Immature natural killer cell (primary cell): ENCODE measurements around the gene KRT74. TPM values are rescaled to one million over a fixed set of nuclear protein-coding genes. Genes with fewer than 3 reads are reported as not detected.

ENCODE experiments used
- DNase-seq, 3 donors: peaks; one replicate each; pipeline ENCODE4 v3.0.0; 2022; ENCODE audit warnings: mixed read lengths in 1 of 3
- H3K27ac Mint-ChIP-seq, 6 donors: one replicate each; pipeline ENCODE4 v1.8.0; 2020; ENCODE audit warnings: mixed read lengths in 6 of 6, mild to moderate bottlenecking in 5 of 6, inconsistent platforms in 4 of 6, moderate library complexity in 3 of 6
- H3K27me3 Mint-ChIP-seq, 3 donors: one replicate each; pipeline ENCODE4 v1.8.0; 2020 to 2021; ENCODE audit warnings: low read depth in 3 of 3, mild to moderate bottlenecking in 3 of 3, mixed read lengths in 3 of 3, moderate library complexity in 3 of 3, inconsistent platforms in 1 of 3
- H3K36me3 Mint-ChIP-seq, 3 donors: one replicate each; pipeline ENCODE4 v1.8.0; 2020; ENCODE audit warnings: mixed read lengths in 3 of 3, inconsistent platforms in 2 of 3, mild to moderate bottlenecking in 2 of 3
- H3K4me1 Mint-ChIP-seq, 2 donors: one replicate each; pipeline ENCODE4 v1.8.0; 2020; ENCODE audit warnings: inconsistent platforms in 2 of 2, mild to moderate bottlenecking in 2 of 2, mixed read lengths in 2 of 2, moderate library complexity in 1 of 2
- H3K4me3 Mint-ChIP-seq, 5 donors: one replicate each; pipeline ENCODE4 v1.8.0; 2020; ENCODE audit warnings: mild to moderate bottlenecking in 5 of 5, mixed read lengths in 5 of 5, inconsistent platforms in 3 of 5, moderate library complexity in 3 of 5
- H3K9me3 Mint-ChIP-seq, 6 donors: one replicate each; pipeline ENCODE4 v1.8.0; 2020; ENCODE audit warnings: mild to moderate bottlenecking in 6 of 6, mixed read lengths in 6 of 6, inconsistent platforms in 4 of 6, moderate library complexity in 3 of 6
- polyA plus RNA-seq, 3 donors: library from polyadenylated mRNA; unstranded; fragments of 300-500 nt; fragmentation: Illumina TruSeq; gene quantifications; one replicate each; pipeline ENCODE4 v1.2.3, GENCODE V29; 2021

KRT74 gene
- polyA plus RNA-seq, 3 donors from 2014 or later, result not detected

GRCh38 chr12:52526511-52526951 is 47.1 kb downstream of the KRT74 start:
- Mint-ChIP-seq H3K4me1 (peaks cover 32 to 35% of the 10 kb centered on the region in 2 donors), H3K4me3 (peak overlapping the region; percentile 61 to 83 (median 76)), H3K36me3 (peaks cover 0 to 4% (median 0%) of the 10 kb centered on the region in 3 donors)

GRCh38 chr12:52525661-52526499 is 47.8 kb downstream of the KRT74 start:
- Mint-ChIP-seq H3K27me3 (peaks cover 1 to 7% (median 6%) of the 10 kb centered on the region in 3 donors), H3K4me3 (peak overlapping the region; percentile 61 to 83 (median 76)), H3K27ac (peak overlapping the region in 5 of 6 donors; percentile 72 to 91 (median 82)), H3K9me3 (no peaks in the 10 kb centered on the region), H3K36me3 (peaks cover 0 to 4% (median 0%) of the 10 kb centered on the region in 3 donors), H3K4me1 (peaks cover 32 to 35% of the 10 kb centered on the region in 2 donors)
- no peak for DNase-seq

More at GRCh38 chr12:52526511-52526951, 47.1 kb downstream of the KRT74 start:
- Mint-ChIP-seq H3K27me3 (peaks cover 1 to 7% (median 6%) of the 10 kb centered on the region in 3 donors), H3K27ac (peak overlapping the region; percentile 69 to 91 (median 82)), H3K9me3 (no peaks in the 10 kb centered on the region)
- DNase-seq, result peak; percentile 42 to 61 (median 53)

GRCh38 chr12:52524898-52525591 is 48.6 kb downstream of the KRT74 start:
- peaks cover 0 to 4% (median 0%) of the 10 kb centered on the region in 3 donors for H3K36me3 Mint-ChIP-seq
- no peak for DNase-seq
- no peaks in the 10 kb centered on the region for H3K9me3 Mint-ChIP-seq
- H3K27me3 Mint-ChIP-seq, result peaks cover 1 to 6% (median 3%) of the 10 kb centered on the region in 3 donors
- peak overlapping the region in 2 of 6 donors; percentile 61 to 62 for H3K27ac Mint-ChIP-seq
- H3K4me3 Mint-ChIP-seq, result peak overlapping the region in 1 of 5 donors; percentile 51
- peaks cover 32 to 35% of the 10 kb centered on the region in 2 donors for H3K4me1 Mint-ChIP-seq

- H3K4me1 Mint-ChIP-seq, result peaks cover 32 to 35% of the 10 kb centered on the region in 2 donors
- no peaks in the 10 kb centered on the region for H3K9me3 Mint-ChIP-seq
- H3K27ac Mint-ChIP-seq, result no peak overlapping the region
- DNase-seq, result no peak
- no peak overlapping the region for H3K4me3 Mint-ChIP-seq
- H3K27me3 Mint-ChIP-seq, result peaks cover 1 to 3% (median 3%) of the 10 kb centered on the region in 3 donors
- no peaks in the 10 kb centered on the region for H3K36me3 Mint-ChIP-seq
Observed at GRCh38 chr12:52524241-52524897, 49.3 kb downstream of the KRT74 start.

GRCh38 chr12:52523824-52524223 is 49.8 kb downstream of the KRT74 start:
- no peaks in the 10 kb centered on the region for H3K36me3 Mint-ChIP-seq
- H3K9me3 Mint-ChIP-seq, result no peaks in the 10 kb centered on the region
- H3K27me3 Mint-ChIP-seq, result peaks cover 1 to 3% (median 1%) of the 10 kb centered on the region in 3 donors
- H3K4me1 Mint-ChIP-seq, result peaks cover 32 to 35% of the 10 kb centered on the region in 2 donors
- DNase-seq, result no peak
- H3K27ac Mint-ChIP-seq, result peak overlapping the region in 1 of 6 donors; percentile 28
- no peak overlapping the region for H3K4me3 Mint-ChIP-seq

- Mint-ChIP-seq H3K9me3 (no peaks in the 10 kb centered on the region), H3K36me3 (no peaks in the 10 kb centered on the region), H3K4me3 (no peak overlapping the region), H3K27me3 (peaks cover under 1 to 3% (median 1%) of the 10 kb centered on the region in 3 donors), H3K4me1 (peaks cover 26% of the 10 kb centered on the region in 2 donors), H3K27ac (no peak overlapping the region)
- no peak for DNase-seq
Observed at GRCh38 chr12:52522346-52523011, 51.2 kb downstream of the KRT74 start.

- Mint-ChIP-seq H3K27ac (peak overlapping the region in 1 of 6 donors; percentile 64), H3K9me3 (no peaks in the 10 kb centered on the region), H3K36me3 (no peaks in the 10 kb centered on the region), H3K4me1 (peaks cover 18 to 19% of the 10 kb centered on the region in 2 donors), H3K27me3 (peaks cover 0 to 3% (median 2%) of the 10 kb centered on the region in 3 donors), H3K4me3 (no peak overlapping the region)
- no peak for DNase-seq
Observed at GRCh38 chr12:52521568-52522266, 51.9 kb downstream of the KRT74 start.

- Mint-ChIP-seq H3K4me1 (peaks cover 13 to 14% of the 10 kb centered on the region in 2 donors), H3K36me3 (no peaks in the 10 kb centered on the region), H3K27ac (no peak overlapping the region), H3K27me3 (peaks cover 0 to 2% (median 0%) of the 10 kb centered on the region in 3 donors), H3K4me3 (no peak overlapping the region), H3K9me3 (no peaks in the 10 kb centered on the region)
- DNase-seq, result no peak
Observed at GRCh38 chr12:52521175-52521567, 52.5 kb downstream of the KRT74 start.

- DNase-seq, result no peak
- peaks cover 4% of the 10 kb centered on the region in 2 donors for H3K4me1 Mint-ChIP-seq
- H3K36me3 Mint-ChIP-seq, result no peaks in the 10 kb centered on the region
- peaks cover 0 to 3% (median 2%) of the 10 kb centered on the region in 3 donors for H3K27me3 Mint-ChIP-seq
- H3K4me3 Mint-ChIP-seq, result no peak within 1 kb of the TSS
- H3K27ac Mint-ChIP-seq, result peak within 1 kb of the TSS in 1 of 6 donors; percentile 30
- no peaks in the 10 kb centered on the region for H3K9me3 Mint-ChIP-seq
Observed at GRCh38 chr12:52519826-52520662, 53.6 kb downstream of the KRT74 start, which contains the start of gene KRT5. Gene KRT5, minus strand, starts transcription at chr12:52520394. Its CDS starts 98 bp downstream, at chr12:52520296.

GRCh38 chr12:52519387-52519703 is 54.3 kb downstream of the KRT74 start:
- Mint-ChIP-seq H3K36me3 (no peaks in the 10 kb centered on the region), H3K4me1 (no peaks in the 10 kb centered on the region), H3K27me3 (peaks cover 0 to 3% (median 2%) of the 10 kb centered on the region in 3 donors), H3K27ac (peak overlapping the region in 1 of 6 donors; percentile 30), H3K4me3 (no peak overlapping the region), H3K9me3 (no peaks in the 10 kb centered on the region)
- no peak for DNase-seq

- no peak for DNase-seq
- no peaks in the 10 kb centered on the region for H3K36me3 Mint-ChIP-seq
- H3K4me1 Mint-ChIP-seq, result no peaks in the 10 kb centered on the region
- H3K27ac Mint-ChIP-seq, result no peak overlapping the region
- no peaks in the 10 kb centered on the region for H3K9me3 Mint-ChIP-seq
- H3K27me3 Mint-ChIP-seq, result peaks cover 0 to 3% (median 2%) of the 10 kb centered on the region in 3 donors
- no peak overlapping the region for H3K4me3 Mint-ChIP-seq
Observed at GRCh38 chr12:52518574-52519386, 54.9 kb downstream of the KRT74 start.
